ENCODE data around the gene DHX8. TPM values are rescaled to one million over a fixed set of nuclear protein-coding genes. Genes with fewer than 3 reads are reported as not detected.

The DHX8 gene
- total and polyA plus RNA-seq, 10 of the 15 experiments (the other 5 are each of a cell fraction or from before 2014, with no cell fraction given): 27.6 to 50.4 (median 35.7) TPM

GRCh38 chr17:43558805-43559160 lies 75.0 kb downstream of the DHX8 start:
- H3K27me3 ChIP-seq (replicated peaks in 1 of 2; ENCODE audit: control insufficient read depth in 2 of 2, insufficient read depth in 2 of 2, low read length in 1 of 2): peaks cover 3 to 6% of the 10 kb centered on the region in 2 experiments; a peak in 2 of 4 replicates
- H3K27ac ChIP-seq (ENCODE audit: control insufficient read depth, insufficient read depth): no peak overlapping the region
- no TSS peak for BruUV-seq (replicated peaks)
- H3K79me2 ChIP-seq (ENCODE audit: control insufficient read depth, insufficient read depth, low read length): no peaks in the 10 kb centered on the region
- H3K9ac ChIP-seq (ENCODE audit: control insufficient read depth, insufficient read depth, low read length): no peak overlapping the region
- CTCF ChIA-PET: interaction anchor here (1.2 kb wide), 2 partner anchors 16 to 75 kb away, joined by 3 read pairs; partner anchors contain the start of gene DHX8
- 31% methylated on average over 5 of the region's 5 CpGs for WGBS (ENCODE audit: insufficient coverage, insufficient replicate concordance, low lambda C conversion rate, missing lambda C conversion rate)
- no peaks in the 10 kb centered on the region for H3K36me3 ChIP-seq (ENCODE audit: control insufficient read depth in 2 of 2, insufficient read depth in 2 of 2, low read length in 1 of 2)
- no peak for FAIRE-seq
- H4K20me1 ChIP-seq (ENCODE audit: control insufficient read depth, insufficient read depth): no peaks in the 10 kb centered on the region
- H3K4me3 ChIP-seq: no peak overlapping the region
- H2AFZ ChIP-seq (ENCODE audit: control insufficient read depth, low read depth, low read length): no peak overlapping the region
- no peak for DNase-seq (ENCODE audit: low read depth, low spot score)
- in situ Hi-C loops (cut with MboI): no loop called here
- RAD21 ChIA-PET (ENCODE audit: unreplicated experiment): no interaction called here
- SMC1A ChIA-PET (ENCODE audit: uncharacterized antibody, unreplicated experiment): interaction anchor here (1.3 to 1.8 kb wide), 2 partner anchors 18 to 136 kb away, joined by 3 to 8 read pairs; no protein-coding TSS in a partner anchor
- no peak for ATAC-seq
- no peaks in the 10 kb centered on the region; the same call in 1 of the 2 replicates for H3K4me1 ChIP-seq (ENCODE audit: control insufficient read depth, insufficient read depth, low read length)
- POLR2A ChIA-PET: interaction anchor here (0.9 to 1.0 kb wide), 2 partner anchors 12 to 31 kb away, joined by 3 to 4 read pairs; partner anchors contain the start of gene ETV4
- H3K9me3 ChIP-seq (replicated peaks; ENCODE audit: control insufficient read depth, insufficient read depth, low read length): no peaks in the 10 kb centered on the region
- no peak overlapping the region for H3K4me2 ChIP-seq (ENCODE audit: control insufficient read depth, insufficient read depth)
- intact Hi-C loops (cut with micrococcal nuclease; ENCODE audit: unreplicated experiment): no loop called here
- TF ChIP-seq CREM (IDR thresholded peaks at IDR 0.05; ENCODE audit: low read depth) (no peak), ZZZ3 (IDR thresholded peaks at IDR 0.05; ENCODE audit: control insufficient read depth, insufficient read length, low read depth) (no peak), E2F4 (IDR thresholded peaks at IDR 0.05; ENCODE audit: low read depth, low read length) (no peak), CBFB (IDR thresholded peaks at IDR 0.05; ENCODE audit: low read depth) (no peak), RAD51 (IDR thresholded peaks at IDR 0.05) (no peak), STAT1 (conservative IDR thresholded peaks at IDR 0.05) (no peak), ZNF687 (IDR thresholded peaks at IDR 0.05) (no peak), NFIC (IDR thresholded peaks at IDR 0.05; ENCODE audit: low read depth, low read length) (no peak), NRF1 (conservative IDR thresholded peaks at IDR 0.05; ENCODE audit: low read depth, low read length) (no peak), TARDBP (IDR thresholded peaks at IDR 0.05; ENCODE audit: borderline replicate concordance) (no peak), MEF2B (IDR thresholded peaks at IDR 0.05; ENCODE audit: partially characterized antibody, poor library complexity, severe bottlenecking) (no peak), BACH1 (IDR thresholded peaks at IDR 0.05; ENCODE audit: borderline replicate concordance) (no peak), RELB (IDR thresholded peaks at IDR 0.05; ENCODE audit: low read depth) (no peak)
- TF ChIP-seq, protein P1, sequence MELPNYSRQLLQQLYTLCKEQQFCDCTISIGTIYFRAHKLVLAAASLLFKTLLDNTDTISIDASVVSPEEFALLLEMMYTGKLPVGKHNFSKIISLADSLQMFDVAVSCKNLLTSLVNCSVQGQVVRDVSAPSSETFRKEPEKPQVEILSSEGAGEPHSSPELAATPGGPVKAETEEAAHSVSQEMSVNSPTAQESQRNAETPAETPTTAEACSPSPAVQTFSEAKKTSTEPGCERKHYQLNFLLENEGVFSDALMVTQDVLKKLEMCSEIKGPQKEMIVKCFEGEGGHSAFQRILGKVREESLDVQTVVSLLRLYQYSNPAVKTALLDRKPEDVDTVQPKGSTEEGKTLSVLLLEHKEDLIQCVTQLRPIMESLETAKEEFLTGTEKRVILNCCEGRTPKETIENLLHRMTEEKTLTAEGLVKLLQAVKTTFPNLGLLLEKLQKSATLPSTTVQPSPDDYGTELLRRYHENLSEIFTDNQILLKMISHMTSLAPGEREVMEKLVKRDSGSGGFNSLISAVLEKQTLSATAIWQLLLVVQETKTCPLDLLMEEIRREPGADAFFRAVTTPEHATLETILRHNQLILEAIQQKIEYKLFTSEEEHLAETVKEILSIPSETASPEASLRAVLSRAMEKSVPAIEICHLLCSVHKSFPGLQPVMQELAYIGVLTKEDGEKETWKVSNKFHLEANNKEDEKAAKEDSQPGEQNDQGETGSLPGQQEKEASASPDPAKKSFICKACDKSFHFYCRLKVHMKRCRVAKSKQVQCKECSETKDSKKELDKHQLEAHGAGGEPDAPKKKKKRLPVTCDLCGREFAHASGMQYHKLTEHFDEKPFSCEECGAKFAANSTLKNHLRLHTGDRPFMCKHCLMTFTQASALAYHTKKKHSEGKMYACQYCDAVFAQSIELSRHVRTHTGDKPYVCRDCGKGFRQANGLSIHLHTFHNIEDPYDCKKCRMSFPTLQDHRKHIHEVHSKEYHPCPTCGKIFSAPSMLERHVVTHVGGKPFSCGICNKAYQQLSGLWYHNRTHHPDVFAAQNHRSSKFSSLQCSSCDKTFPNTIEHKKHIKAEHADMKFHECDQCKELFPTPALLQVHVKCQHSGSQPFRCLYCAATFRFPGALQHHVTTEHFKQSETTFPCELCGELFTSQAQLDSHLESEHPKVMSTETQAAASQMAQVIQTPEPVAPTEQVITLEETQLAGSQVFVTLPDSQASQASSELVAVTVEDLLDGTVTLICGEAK (IDR thresholded peaks at IDR 0.05; ENCODE audit: borderline replicate concordance): no peak
